NCI-H460 (cell line): ENCODE results near the gene ATF2. TPM values are rescaled to one million over a fixed set of nuclear protein-coding genes. Genes with fewer than 3 reads are reported as not detected.
"Not testable (repeated sequence)": the region's sequence is repeated elsewhere in the genome, so short reads cannot be mapped to it uniquely, and the experiment has no call there.

Experiments used
- DNase-seq: peaks from one replicate; pipeline ENCODE4 v3.0.0-alpha.2; 2016; ENCODE audit warnings: low read depth; ENCODE audit errors: extremely low read depth
- total RNA-seq: library from RNA; depleted of rRNA; stranded (reverse); fragments of >200 nt; shearing (Covaris generic); gene quantifications from 2 replicates; pipeline ENCODE4 v1.2.3, GENCODE V29; 2014

The ATF2 gene
- total RNA-seq, 1 experiment from 2014 or later = 42.5 TPM

DNA sequence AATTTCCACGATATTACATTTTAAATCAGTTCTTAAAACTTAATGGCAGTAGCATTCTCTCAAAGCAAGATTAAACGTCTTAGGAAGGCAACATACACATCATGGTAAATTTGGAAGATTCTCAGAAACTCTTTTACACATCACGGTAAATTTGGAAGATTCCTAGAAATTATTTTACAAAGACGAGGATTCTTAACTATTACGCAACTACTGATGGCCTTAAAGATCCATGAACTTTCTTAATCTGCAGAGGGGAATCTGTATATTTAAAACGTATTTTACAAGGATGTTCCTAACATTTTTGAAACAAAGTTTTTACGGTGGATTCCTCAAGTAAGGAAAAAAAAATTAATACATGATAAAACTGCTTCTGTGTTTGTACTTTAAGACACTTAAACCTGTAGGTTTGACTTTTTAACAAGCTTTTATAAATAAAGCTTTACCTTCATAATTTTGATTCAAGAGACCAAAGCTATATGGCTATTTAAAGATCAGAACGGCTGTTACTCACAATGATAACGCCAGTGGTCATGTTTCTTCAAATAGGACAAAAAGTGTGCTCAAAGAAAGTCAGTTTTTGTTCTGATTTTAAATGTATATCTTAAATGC, 1.7 kb downstream of the ATF2 start:
- no peak for DNase-seq

DNA sequence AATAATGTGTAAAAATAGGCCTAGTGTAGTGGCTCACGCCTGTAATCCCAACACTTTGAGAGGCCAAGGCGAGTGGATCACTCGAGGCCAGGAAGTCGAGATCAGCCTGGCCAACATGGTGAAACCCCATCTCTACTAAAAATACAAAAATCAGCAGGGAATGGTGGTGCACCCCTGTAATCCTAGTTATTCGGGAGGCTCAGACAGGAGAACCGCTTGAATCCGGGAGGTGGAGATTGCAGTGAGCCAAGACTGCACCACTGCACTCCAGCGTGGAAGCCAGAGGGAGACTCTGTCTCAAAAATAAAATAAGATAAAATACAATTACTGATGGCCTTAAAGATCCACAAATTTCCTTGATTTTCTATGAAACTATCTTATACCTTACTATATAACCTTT, 3.8 kb downstream of the ATF2 start:
- DNase-seq = no peak

DNA sequence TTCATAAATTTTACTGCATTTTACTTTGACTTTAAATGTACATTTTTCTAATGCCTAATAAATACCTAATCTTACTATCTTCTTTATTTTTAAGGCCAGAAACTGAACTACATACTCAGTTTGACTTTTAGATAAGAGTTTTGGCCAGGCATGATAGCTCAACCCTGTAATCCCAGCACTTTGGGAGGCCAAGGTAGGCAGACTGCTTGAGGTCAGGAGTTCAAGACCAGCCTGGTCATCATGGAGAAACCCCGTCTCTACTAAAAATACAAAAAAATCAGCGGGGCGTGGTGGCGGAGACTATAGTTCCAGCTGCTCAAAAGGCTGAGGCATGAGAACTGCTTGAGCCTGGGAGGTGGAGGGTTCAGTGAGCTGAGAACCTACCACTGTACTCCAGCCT, 9.1 kb downstream of the ATF2 start:
- DNase-seq = no peak

- DNase-seq = no peak
Observed at GRCh38 chr2:175156534-175156933, 11.5 kb downstream of the ATF2 start.

DNA sequence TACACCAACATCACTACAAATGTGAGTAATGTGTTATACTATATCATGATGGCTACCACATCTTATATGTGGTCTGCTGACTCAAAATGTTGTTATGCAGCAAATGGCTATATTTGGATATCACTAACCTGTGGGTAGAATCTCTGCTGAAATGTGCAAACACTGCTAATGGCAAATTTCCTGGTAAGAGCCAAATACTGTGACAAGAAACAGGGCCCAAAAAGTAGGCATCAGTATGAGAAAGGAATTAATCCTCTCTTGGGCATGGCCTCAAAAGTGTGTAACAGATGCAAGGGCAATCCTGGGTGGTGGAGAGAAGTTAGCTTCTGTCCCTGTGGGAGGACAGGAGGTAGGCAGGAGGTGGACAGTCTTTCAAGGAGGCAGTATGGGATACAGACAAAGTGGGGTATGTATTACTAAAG, 13.3 kb downstream of the ATF2 start:
- no peak for DNase-seq

DNA sequence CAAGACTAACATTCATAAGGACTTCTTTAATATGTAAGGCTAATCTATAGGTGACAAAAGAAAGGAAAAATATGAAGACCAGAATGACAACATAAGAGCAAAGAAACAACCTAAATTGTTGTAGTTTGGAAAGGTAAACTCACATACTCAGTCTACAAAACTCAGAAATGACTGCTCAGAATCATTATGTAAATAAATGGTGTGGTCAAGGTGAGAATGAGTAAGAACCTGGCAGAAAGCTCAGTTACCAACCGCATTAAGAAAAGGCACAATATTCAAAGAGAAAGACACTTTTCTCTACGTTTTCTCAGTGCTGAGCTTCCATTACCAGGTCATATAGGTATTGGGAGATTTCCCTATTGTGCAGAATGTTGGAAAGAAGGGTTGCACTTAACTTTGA, 15.8 kb downstream of the ATF2 start:
- DNase-seq = no peak

GRCh38 chr2:175151791-175152190, 16.2 kb downstream of the ATF2 start:
- DNase-seq = no peak

DNA sequence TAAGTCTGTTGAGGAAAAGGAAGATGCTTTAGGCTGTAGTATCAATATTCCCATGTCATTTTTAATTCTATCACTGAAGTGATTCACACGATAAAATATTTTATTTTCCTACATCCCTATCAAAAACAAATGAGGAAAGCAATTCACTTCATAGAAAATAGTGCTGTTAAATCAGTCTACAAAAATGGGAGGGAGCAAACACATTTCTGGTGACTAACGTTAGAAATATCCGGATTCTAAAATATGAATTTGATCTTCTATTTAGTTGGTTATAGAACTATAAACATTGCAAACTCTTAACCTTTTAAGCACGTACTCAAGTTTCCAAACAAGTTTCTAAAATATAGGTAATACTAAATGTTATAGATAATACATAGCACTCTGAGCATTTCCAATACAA, 20.8 kb downstream of the ATF2 start:
- no peak for DNase-seq

- no peak for DNase-seq
Observed at GRCh38 chr2:175143678-175144077, 24.3 kb downstream of the ATF2 start.

- DNase-seq = no peak
Observed at GRCh38 chr2:175143191-175143590, 24.8 kb downstream of the ATF2 start.

DNA sequence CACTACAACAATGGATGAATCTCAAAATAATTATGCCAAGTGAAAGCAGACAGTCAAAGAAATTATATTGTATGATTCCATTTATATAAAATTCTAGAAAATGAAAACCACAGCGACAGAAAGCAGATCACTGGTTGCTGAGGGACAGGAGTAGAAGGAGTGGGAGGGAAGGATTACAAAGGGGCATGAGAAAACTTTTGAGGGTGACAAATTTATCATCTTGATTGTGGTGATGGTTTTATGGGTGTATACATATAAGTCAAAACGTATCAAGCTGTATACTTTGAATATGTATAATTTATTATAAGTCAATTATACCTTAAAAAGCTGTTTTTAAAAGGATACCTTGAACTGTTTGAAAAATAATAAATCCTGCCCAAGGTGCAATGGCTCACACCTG, 27.7 kb downstream of the ATF2 start:
- DNase-seq = no peak

GRCh38 chr2:175137793-175138192, 30.2 kb downstream of the ATF2 start:
- DNase-seq = no peak

DNA sequence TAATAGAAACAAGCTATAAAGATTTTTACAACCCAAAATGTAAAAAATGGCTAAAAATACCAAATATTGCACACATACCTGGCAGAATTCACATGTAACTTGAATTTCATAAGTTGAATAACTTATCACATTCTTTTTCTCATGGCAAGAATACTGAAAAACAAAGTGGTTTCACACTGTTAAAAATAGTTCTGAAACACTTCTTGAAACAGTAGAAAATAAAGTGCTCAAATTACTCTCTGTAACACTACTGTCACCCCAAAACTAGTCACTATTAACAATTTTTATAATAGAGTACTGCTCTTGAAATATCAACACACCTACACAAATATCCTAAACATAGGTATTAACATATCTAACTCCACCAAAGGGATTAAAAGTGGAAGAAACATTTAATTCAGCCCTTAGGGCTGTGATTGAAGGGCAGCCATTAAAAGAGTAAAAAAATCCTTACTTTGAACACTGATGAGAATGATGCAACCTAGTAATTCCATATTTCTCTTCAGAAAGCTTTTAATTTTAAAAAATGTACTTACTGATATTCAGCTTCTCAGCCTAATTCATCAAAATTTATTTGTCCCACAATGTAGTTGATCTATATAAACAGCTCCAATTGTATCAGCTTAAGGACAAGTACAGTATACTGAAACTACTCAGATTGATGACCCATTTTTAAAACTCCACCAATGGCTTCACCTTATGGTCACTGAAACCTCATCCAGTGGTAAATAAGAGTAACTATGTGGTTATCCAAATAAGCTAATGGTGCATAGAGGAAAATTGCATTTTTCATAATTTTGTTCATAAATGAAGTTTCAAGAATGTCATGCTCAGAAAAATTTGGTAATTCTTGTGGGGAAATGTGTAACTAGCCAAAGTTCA, 31.4 kb downstream of the ATF2 start:
- DNase-seq = no peak

GRCh38 chr2:175135862-175136261, 32.1 kb downstream of the ATF2 start:
- no peak for DNase-seq

GRCh38 chr2:175135177-175135576, 32.8 kb downstream of the ATF2 start:
- no peak for DNase-seq

DNA sequence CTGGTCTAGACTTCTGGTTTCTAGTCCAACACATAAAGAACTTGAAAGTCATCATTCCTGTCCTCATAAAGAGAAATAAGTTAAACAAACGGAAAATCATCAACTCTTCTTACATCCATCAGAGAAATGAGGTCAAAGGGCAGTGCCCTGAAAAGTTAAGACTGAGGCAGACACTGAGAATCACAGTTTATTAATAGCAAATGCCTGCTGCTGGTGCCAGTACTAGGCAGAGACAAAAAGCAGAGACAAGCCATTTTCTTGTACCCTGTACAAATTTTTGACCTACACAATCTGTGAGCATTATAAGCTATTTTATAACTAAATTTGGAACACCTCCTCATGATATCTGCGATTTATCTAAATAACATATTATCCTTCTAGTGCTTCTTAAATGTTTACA, 36.8 kb downstream of the ATF2 start:
- no peak for DNase-seq

DNA sequence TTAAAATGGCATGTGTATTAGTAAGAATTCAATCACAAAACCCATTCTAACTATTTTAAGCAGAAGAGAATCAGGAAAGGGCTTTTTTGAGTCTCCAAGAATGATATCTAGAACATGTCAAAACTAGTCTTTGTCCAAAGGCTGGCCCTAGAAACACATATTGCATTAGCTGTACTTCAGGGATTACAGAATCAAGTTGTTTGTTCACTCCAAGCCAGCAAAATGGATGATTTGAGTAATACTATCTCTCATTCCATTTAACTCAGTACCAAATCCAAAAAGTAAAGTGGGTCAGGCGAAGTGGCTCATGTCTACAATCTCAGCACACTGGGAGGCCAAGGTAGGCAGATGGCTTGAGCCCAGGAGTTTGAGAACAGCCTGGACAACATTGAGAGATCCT, 41.3 kb downstream of the ATF2 start:
- DNase-seq = no peak

DNA sequence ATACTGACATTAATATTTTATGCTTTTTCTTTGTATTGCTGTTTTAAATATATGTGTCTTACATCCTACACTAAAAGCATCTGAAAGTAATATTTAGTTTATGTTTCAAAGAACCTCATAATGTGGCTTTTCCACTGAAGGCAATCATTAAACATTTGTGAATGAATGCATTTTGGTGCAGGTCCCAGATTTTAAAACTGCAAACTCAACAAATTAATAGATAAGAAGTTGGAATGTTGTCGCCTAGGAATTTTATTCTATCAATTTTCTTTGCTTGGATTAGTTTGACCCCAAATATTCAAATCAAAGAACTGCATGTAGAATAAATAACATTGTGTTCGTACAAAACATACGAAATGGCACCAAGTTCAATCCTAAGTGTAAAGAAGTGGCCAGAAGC, 44.7 kb downstream of the ATF2 start:
- no peak for DNase-seq

DNA sequence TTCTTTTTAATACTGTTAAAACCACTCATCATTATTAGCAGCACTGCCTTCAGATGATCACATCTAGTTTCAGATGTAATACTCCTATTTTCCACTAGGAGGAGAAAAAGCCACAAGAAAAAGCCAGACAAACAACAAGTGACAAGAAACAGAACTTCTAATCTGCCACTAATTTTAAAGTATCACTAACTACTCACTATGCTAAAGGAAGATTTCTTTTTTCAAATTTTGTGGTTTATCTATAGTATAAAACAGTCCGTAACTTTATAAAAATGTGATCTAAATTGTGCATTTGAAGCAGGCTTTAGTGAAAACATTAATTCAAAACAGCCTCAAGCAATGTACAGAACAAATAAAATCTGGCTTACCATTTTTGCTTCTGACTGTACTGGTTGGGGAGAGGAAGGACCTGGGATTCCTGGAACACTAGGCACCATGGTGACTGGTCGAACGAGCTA, 56.8 kb downstream of the ATF2 start:
- DNase-seq = peak; percentile 54

DNA sequence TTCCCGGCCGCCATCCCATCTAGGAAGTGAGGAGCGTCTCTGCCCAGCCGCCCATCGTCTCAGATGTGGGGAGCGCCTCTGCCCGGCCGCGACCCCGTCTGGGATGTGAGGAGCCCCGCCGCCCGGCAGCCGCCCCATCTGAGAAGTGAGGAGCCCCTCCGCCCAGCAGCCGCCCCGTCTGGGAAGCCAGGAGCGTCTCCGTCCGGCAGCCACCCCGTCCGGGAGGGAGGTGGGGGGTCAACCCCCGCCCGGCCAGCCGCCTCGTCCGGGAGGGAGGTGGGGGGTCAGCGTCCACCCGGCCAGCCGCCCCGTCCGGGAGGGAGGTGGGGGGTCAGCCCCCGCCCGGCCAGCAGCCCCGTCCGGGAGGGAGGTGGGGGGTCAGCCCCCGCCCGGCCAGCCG, 59.9 kb downstream of the ATF2 start:
- DNase-seq = not testable (repeated sequence)

- DNase-seq = no peak
Observed at GRCh38 chr2:175107146-175107545, 60.9 kb downstream of the ATF2 start.

DNA sequence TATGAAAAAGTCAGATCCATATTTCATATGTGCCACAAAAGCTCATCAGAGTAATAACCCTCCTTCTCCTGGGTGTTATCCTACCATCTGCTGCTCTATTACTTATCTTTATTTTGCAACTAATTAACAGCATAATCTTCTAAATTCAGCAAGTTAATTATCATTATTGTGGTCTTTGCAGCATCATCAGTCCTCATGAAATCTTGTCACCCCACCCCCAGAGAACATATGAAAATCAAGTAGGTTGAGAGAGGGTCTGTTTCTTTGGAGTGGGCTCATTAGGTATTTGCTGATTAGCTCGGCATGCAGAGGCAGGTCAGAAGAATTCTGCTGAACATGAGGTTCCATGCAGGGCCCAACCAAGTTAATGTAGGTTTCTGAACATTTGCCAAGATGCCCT, 64.8 kb downstream of the ATF2 start:
- no peak for DNase-seq
